GM12873 (cell line): Measurements from ENCODE around the gene ZBTB16.

Experiments used
- TF ChIP-seq, protein P1 (sequence below): IDR thresholded peaks from 2 replicates; pipeline ENCODE4 v1.5.1; 2012; ENCODE audit warnings: low read depth, mild to moderate bottlenecking, moderate library complexity, low read length, control low read depth; ENCODE audit not compliant: insufficient read depth; ENCODE audit errors: missing control alignments

Gene ZBTB16

DNA sequence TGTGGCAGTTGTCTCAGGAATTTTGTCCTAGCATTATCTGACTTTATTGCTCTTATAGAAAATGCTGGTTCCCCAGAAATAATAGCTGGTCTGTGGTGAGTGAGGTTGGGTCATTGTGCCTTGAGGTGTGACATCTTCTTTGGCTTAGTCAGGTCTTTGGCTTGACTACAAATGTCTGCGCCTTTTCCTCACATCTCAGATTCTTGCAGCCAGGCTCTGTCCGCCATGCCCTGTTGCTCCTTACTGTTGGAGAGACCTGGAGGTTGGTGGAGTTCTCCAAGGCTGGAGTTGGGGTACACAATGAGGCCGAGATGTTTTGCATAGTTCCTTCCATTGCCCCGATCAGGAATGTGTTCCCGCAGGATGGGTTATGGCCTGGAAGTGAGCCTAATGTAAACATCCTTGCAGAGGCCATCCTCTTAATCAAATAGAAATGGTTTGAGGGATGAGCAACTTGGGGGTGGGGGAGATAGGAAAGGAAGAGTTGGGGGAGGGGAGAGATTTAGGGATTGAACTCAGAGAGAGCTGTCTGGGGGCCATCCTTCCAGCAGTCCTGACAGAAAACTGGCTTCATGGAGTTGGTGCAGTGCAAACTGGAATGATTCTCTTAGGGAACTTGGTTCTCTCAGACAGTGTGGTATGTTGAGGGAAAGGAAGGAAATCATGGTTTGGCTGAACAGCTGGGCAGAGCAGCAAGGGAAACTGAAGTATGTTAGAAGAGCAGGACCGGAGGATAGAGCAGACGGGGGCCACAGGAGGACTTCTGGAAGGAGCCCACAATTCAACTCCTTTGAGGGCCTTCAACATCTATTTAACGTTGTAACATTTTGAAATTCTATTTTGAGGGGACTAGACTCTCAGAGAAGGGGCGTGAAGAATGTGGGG lies 49.9 kb downstream of the ZBTB16 start:
- TF ChIP-seq, protein P1, sequence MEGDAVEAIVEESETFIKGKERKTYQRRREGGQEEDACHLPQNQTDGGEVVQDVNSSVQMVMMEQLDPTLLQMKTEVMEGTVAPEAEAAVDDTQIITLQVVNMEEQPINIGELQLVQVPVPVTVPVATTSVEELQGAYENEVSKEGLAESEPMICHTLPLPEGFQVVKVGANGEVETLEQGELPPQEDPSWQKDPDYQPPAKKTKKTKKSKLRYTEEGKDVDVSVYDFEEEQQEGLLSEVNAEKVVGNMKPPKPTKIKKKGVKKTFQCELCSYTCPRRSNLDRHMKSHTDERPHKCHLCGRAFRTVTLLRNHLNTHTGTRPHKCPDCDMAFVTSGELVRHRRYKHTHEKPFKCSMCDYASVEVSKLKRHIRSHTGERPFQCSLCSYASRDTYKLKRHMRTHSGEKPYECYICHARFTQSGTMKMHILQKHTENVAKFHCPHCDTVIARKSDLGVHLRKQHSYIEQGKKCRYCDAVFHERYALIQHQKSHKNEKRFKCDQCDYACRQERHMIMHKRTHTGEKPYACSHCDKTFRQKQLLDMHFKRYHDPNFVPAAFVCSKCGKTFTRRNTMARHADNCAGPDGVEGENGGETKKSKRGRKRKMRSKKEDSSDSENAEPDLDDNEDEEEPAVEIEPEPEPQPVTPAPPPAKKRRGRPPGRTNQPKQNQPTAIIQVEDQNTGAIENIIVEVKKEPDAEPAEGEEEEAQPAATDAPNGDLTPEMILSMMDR, result no peak

DNA sequence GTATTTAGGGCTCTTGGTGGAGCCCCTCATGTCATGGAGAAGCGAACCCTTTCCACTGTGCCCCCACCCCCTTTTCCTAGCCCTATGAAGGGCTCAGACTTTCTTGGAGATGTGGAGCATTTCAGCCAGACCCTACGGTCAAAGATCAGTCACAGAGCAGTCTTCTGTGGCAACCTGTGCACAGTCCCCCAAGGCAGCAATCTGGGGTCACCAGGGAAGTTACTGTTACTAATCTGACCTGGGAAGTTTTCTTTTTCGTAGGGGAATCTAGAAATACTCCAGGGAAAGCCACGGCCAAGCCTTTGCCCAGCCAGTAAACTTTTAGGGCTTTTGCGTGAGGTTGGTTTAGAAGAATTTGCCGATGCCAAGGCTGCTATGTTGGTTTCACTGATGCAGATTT lies 50.6 kb downstream of the ZBTB16 start:
- TF ChIP-seq, protein P1, result no peak

DNA sequence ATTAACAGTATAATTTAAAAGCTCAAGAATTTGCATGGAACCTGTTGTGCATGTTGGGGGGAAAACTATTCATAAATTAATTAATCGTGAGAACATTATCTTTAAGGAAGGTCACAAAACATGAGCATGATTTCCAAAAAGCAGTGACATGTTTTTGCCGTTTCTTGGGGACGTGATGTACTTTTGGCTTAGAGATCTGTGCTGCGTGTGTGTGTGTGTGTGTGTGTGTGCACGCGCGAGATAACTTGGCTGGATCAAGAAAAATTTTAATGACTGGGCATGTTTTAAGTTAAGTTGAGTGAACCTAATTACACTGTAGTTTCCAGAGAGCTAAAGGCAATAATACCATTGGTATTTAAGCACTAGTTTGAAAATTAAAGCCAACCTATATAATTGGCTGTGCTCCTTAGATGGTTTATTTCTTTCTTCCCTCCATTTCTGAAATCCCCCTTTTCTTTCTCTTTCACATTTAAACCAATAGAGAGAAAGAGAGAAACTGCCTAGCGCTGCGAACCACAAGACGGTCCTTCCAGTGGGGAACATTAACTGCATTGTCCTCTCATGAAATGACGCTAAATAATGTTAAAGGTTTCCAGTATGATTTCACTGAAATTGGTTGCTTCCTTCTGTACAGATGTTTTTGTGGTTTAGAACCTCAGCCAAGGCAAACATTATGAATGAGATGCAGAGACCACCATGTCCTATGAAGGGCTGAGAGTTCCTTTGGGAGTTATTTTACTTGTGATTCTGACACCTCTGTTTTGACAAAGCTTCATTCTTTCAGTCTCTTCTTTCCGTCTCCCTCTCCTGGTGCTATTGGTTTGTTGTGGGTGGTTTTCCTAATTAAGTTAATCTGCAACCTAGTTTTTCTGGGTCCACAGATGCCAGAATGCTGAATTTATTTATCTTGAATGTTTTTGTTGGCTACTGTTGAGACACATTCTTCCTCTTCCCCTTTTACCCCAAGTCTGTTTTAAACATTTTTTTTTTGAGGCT lies 51.7 kb downstream of the ZBTB16 start:
- TF ChIP-seq, protein P1, result no peak

DNA sequence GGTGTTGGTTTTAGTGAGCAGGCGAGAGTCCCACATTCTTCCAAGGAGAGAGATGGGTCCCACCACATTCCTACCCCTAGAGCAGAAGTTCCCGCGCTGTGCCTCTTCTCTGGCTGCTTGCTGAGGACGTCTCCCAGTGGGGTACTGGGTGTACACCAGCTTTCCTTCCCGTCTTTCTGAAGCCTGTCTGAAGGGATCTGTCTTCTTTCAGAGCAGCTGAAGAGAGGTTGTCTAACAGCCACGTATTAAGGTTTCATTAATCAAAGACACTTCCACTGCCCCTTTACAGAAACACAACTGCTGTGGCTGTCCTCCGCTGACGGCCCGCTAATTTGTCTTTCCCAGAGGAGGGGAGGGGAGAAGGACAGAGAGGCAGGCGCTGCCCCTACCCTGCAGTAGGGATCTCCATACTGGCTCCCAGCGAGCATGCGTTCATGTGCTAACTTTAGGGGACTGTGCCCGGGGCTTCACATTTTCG lies 56.0 kb downstream of the ZBTB16 start:
- TF ChIP-seq, protein P1, result no peak

DNA sequence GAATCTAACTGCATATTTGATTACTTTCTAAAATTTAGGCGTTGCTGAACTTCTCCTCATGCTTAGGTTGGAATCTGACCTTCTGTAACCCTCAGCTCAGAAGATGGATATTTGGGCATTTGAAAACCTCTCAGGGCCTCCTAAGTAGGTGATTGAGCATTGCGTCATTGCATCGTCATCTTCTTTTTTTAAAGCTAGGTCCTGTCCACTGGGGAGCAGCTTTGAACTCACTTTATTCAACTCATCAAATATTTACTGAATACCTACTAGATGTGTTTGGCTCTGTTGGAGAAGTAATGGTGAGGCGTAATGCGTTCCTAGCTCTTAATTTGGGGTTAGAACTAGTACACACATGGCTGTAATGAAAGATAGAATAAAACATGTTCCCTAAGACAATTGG lies 56.8 kb downstream of the ZBTB16 start:
- TF ChIP-seq, protein P1, result no peak

DNA sequence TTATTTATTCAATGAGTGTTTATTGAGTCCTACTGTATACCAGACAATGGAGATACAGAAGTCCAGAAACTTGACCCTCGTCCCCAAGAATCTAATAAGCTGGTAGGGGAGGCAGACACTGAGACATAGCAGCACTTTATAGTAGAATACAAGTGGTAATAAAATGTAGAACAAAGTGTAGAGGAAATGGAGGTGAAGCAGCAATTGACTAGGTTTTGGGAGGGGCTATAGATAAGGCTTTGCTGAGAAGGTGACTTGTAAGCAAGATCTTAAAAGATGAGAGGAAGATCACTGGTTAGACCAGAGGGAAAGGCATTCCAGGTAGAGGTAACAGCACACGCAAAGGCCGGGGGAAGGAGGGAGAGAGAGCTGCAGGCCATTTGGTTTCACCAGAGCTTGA lies 57.3 kb downstream of the ZBTB16 start:
- TF ChIP-seq, protein P1, result no peak

DNA sequence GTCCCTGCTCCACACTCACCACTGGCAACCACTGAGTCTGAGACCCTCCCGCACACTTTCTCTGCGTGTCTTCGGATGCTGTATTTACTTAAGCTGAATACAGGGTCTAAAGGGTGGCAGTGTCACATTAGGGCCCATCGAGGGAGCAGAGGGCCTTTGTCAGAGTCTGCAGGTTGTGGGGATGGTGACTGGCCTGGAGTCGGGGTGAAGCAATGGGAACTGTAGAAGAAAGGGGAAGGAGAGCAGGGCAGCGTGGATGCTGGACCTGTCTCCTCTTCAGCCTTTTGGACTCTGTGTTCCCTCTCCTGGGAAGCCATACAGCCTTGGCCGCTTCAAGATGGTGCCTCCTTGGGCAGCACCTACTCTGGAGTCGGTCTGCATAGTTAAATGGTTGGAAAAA lies 61.1 kb downstream of the ZBTB16 start:
- TF ChIP-seq, protein P1, result no peak
